Right lobe of liver (tissue), 6 donors: Measurements from ENCODE around the gene MSS51. TPM values are rescaled to one million over a fixed set of nuclear protein-coding genes. Genes with fewer than 3 reads are reported as not detected.

Experiments used
- ATAC-seq, 4 donors: fragments of 200-7000 bp; cut with Tn5 transposase; one replicate each; pipeline ENCODE4 v1.9.1; 2020; ENCODE audit warnings: mild to moderate bottlenecking in 4 of 4, moderate library complexity in 4 of 4
- DNase-seq, 3 donors: peaks; one replicate each; pipeline ENCODE4 v3.0.0-alpha.2; 2020
- H3K27ac ChIP-seq, 3 donors: fragments of 200-600 bp; one replicate each; pipeline ENCODE4 v1.8.0; 2022
- H3K27me3 ChIP-seq, 2 donors: fragments of 200-600 bp; one replicate each; pipeline ENCODE4 v1.8.0; 2022
- H3K36me3 ChIP-seq, 4 donors: fragments of 200-600 bp; sonication (generic) in 1 of 4; one replicate each; pipeline versions ENCODE4 v1.5.1 to v1.8.0; 2017 to 2022; ENCODE audit warnings: control low read depth in 1 of 4
- H3K4me1 ChIP-seq, 4 donors: fragments of 200-600 bp; sonication (generic) in 1 of 4; one replicate each; pipeline versions ENCODE4 v1.5.1 to v1.8.0; 2017 to 2022; ENCODE audit warnings: control low read depth in 1 of 4
- H3K4me3 ChIP-seq, 3 donors: fragments of 200-600 bp; one replicate each; pipeline ENCODE4 v1.8.0; 2022
- H3K9me3 ChIP-seq, 4 donors: fragments of 200-600 bp; sonication (generic) in 1 of 4; one replicate each; pipeline versions ENCODE4 v1.5.1 to v1.8.0; 2017 to 2022; ENCODE audit warnings: control low read depth in 1 of 4
- POLR2A ChIP-seq: fragments of 450-650 bp; IDR thresholded peaks from one replicate; pipeline ENCODE4 v1.6.1; 2017; ENCODE audit warnings: antibody characterized with exemption, mild to moderate bottlenecking
- WGBS: methylation state at CpG from one replicate; pipeline ENCODE4 v1.1.6; 2018; ENCODE audit warnings: low coverage, low lambda C conversion rate; ENCODE audit not compliant: insufficient coverage; ENCODE audit errors: missing lambda C conversion rate; 5-methylcytosine and 5-hydroxymethylcytosine counted together
- intact Hi-C, 2 donors: fragments of 100-400 bp; cut with DNase I; formaldehyde crosslinking; loops; one replicate each; pipeline versions ENCODE4 v1.11.2 to v1.14.1; 2022
- total RNA-seq, 6 experiments: library from RNA; depleted of rRNA in 2 of 6; stranded (reverse); fragments of >200 nt in 2 of 6; fragmentation: NEBNext Ultra II Directional in 3 of 6; extraction: Animal tissue kit (Norgen Biotek cat#: 25700) in 3 of 6; gene quantifications; one replicate each; pipeline versions ENCODE4 v1.1.0 to v1.2.4, GENCODE V29; 2016 to 2023
- TF ChIP-seq, protein P1 (sequence below), 4 donors: fragments of 200-600 bp in 3 of 4; fragments of 450-650 bp in 1 of 4; IDR thresholded peaks; one replicate each; pipeline versions ENCODE4 v1.5.1 to v1.8.0; 2016 to 2022; ENCODE audit warnings: antibody characterized with exemption in 4 of 4, mild to moderate bottlenecking in 2 of 4
- donor health status: DM: no; HTN: yes; CAD: no.
- donor health status: DM: no; HTN: no; CAD: no.
- donor health status: DM: no; HTN: no; CAD: no.
- donor health status: DM: no; HTN: yes; CAD: no.
- donor health status: DM: no; HTN: yes; CAD: no.

The MSS51 gene
- total RNA-seq, 6 experiments from 2014 or later: 0.19 to 0.73 (median 0.62) TPM

DNA sequence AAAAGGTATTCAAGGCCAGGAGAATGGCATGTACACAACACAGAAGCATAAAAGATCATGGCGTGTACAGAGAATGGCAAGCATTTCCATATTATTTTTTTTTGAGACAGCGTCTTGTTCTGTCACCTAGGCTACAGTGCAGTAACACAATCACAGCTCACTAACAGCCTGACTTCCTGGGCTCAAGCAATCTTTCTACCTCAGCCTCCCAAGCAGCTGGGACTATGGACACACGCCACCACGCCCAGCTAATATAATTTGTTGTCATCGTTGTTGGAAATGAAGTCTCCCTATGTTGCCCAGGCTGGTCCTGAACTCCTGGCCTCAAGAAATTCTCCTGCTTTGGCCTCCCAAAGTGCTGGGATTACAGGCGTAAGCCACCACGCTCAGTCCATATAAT lies 46.8 kb downstream of the MSS51 start:
- Histone ChIP-seq H3K27me3 (no peaks in the 10 kb centered on the region), H3K27ac (no peak overlapping the region), H3K9me3 (no peaks in the 10 kb centered on the region), H3K36me3 (peaks cover 10 to 91% (median 41%) of the 10 kb centered on the region in 4 donors), H3K4me1 (no peaks in the 10 kb centered on the region), H3K4me3 (no peak overlapping the region)
- ATAC-seq: no peak
- intact Hi-C loops: no loop called here
- DNase-seq: no peak
- WGBS: 94% methylated on average over 5 of the region's 7 CpGs
- no peak for TF ChIP-seq POLR2A
- TF ChIP-seq, protein P1, sequence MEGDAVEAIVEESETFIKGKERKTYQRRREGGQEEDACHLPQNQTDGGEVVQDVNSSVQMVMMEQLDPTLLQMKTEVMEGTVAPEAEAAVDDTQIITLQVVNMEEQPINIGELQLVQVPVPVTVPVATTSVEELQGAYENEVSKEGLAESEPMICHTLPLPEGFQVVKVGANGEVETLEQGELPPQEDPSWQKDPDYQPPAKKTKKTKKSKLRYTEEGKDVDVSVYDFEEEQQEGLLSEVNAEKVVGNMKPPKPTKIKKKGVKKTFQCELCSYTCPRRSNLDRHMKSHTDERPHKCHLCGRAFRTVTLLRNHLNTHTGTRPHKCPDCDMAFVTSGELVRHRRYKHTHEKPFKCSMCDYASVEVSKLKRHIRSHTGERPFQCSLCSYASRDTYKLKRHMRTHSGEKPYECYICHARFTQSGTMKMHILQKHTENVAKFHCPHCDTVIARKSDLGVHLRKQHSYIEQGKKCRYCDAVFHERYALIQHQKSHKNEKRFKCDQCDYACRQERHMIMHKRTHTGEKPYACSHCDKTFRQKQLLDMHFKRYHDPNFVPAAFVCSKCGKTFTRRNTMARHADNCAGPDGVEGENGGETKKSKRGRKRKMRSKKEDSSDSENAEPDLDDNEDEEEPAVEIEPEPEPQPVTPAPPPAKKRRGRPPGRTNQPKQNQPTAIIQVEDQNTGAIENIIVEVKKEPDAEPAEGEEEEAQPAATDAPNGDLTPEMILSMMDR (IDR thresholded peaks at IDR 0.05): no peak

GRCh38 chr10:73379064-73379748 lies 54.2 kb downstream of the MSS51 start:
- intact Hi-C loops: no loop called here
- H3K36me3 ChIP-seq: peaks cover 13 to 91% (median 47%) of the 10 kb centered on the region in 4 donors
- no peaks in the 10 kb centered on the region for H3K27me3 ChIP-seq
- no peak overlapping the region for H3K27ac ChIP-seq
- no peak for TF ChIP-seq POLR2A
- TF ChIP-seq, protein P1 (IDR thresholded peaks at IDR 0.05): no peak
- no peak for ATAC-seq
- no peaks in the 10 kb centered on the region for H3K9me3 ChIP-seq
- H3K4me3 ChIP-seq: no peak overlapping the region
- WGBS: 29% methylated on average over 1 of the region's 1 CpG
- no peaks in the 10 kb centered on the region for H3K4me1 ChIP-seq
- no peak for DNase-seq

GRCh38 chr10:73376679-73377078 lies 56.7 kb downstream of the MSS51 start:
- Histone ChIP-seq H3K27me3 (no peaks in the 10 kb centered on the region), H3K36me3 (peaks cover 7 to 82% (median 31%) of the 10 kb centered on the region in 4 donors), H3K4me3 (no peak overlapping the region), H3K9me3 (no peaks in the 10 kb centered on the region), H3K4me1 (no peaks in the 10 kb centered on the region), H3K27ac (no peak overlapping the region)
- ATAC-seq (no peak), DNase-seq (no peak)
- 91% methylated on average over 3 of the region's 3 CpGs for WGBS
- TF ChIP-seq POLR2A: no peak
- TF ChIP-seq, protein P1 (IDR thresholded peaks at IDR 0.05): no peak
- intact Hi-C loops: no loop called here

Other genes starting within 250 kb of the MSS51 start
- 1 to 10 TPM; 4.6 to 8.8 (median 5.4) TPM for gene DNAJC9, start 186.3 kb downstream of the MSS51 start, total RNA-seq
- gene MRPS16, start 180.9 kb downstream of the MSS51 start, total RNA-seq: 10 to 100 TPM; 40.5 to 58.4 (median 48.6) TPM
- gene CFAP70, start 74.7 kb downstream of the MSS51 start, total RNA-seq: 1 to 10 TPM in 5 of 6 experiments, under 1 TPM in 1; 0.98 to 2.6 (median 1.4) TPM
- gene ANXA7, start 19.5 kb downstream of the MSS51 start, total RNA-seq: 100 to 1,000 TPM in 4 of 6 experiments, 10 to 100 TPM in 2; 79.6 to 139 (median 102) TPM
- gene PPP3CB, start 62.5 kb upstream of the MSS51 start, total RNA-seq: 10 to 100 TPM; 10.9 to 13.6 (median 13.5) TPM
- gene USP54, start 157.8 kb upstream of the MSS51 start, total RNA-seq: 1 to 10 TPM; 1.5 to 5.7 (median 3.6) TPM
- 1 to 10 TPM in 1 of 6 experiments, under 1 TPM in 1, not detected in 4; 0.74 to 1.1 TPM for gene MYOZ1, start 207.9 kb upstream of the MSS51 start, total RNA-seq
- under 1 TPM in 4 of 6 experiments, not detected in 2; 0.06 to 0.35 (median 0.20) TPM for gene SYNPO2L, start 222.5 kb upstream of the MSS51 start, total RNA-seq